ENCODE results near the gene PAK5. TPM values are rescaled to one million over a fixed set of nuclear protein-coding genes. Genes with fewer than 3 reads are reported as not detected.

Gene PAK5
- polyA plus RNA-seq, 1 of the 3 experiments (the other 2 are of a cell fraction): 0.03 TPM

GRCh38 chr20:9498322-9498721 lies 340.6 kb downstream of the PAK5 start (continued):
- TF ChIP-seq ZBTB33 (IDR thresholded peaks at IDR 0.05; ENCODE audit: borderline replicate concordance, low read depth) (no peak), NRF1 (IDR thresholded peaks at IDR 0.05; ENCODE audit: low read depth, low read length) (no peak), CTCF (IDR thresholded peaks at IDR 0.05) (no peak), POLR2AphosphoS5 (IDR thresholded peaks at IDR 0.05; ENCODE audit: low read depth, low read length) (no peak), YY1 (IDR thresholded peaks at IDR 0.05; ENCODE audit: low read depth) (no peak), JUND (IDR thresholded peaks at IDR 0.05) (no peak), RFX5 (IDR thresholded peaks at IDR 0.05; ENCODE audit: low read length) (no peak)

GRCh38 chr20:9496155-9496554 lies 342.7 kb downstream of the PAK5 start:
- Histone ChIP-seq H3K9ac (no peak overlapping the region), H3K79me2 (ENCODE audit: insufficient read depth) (no peaks in the 10 kb centered on the region), H3K4me1 (ENCODE audit: control insufficient read depth in 1 of 2, insufficient read depth in 2 of 2, low read depth in 1 of 2, low read length in 1 of 2) (peaks cover 3 to 23% of the 10 kb centered on the region in 2 experiments; a peak in 3 of 4 replicates), H3K27ac (ENCODE audit: low read depth in 2 of 2, low read length in 1 of 2) (no peak overlapping the region), H3K9me3 (no peaks in the 10 kb centered on the region), H3K27me3 (ENCODE audit: insufficient read depth) (no peaks in the 10 kb centered on the region), H4K20me1 (ENCODE audit: insufficient read depth) (no peaks in the 10 kb centered on the region), H3K9me2 (no peaks in the 10 kb centered on the region), H3K4me3 (ENCODE audit: low read depth in 2 of 2, low read length in 1 of 2) (no peak overlapping the region), H3K36me3 (replicated peaks in 1 of 2; ENCODE audit: control insufficient read depth in 1 of 2, insufficient read depth in 2 of 2, low read length in 1 of 2) (no peaks in the 10 kb centered on the region), H2AFZ (ENCODE audit: low read depth) (no peak overlapping the region), H3K4me2 (no peak overlapping the region), H3F3A (replicated peaks; ENCODE audit: insufficient read depth) (peaks cover 11% of the 10 kb centered on the region)
- CTCF ChIA-PET: no interaction called here
- DNase-seq: no peak
- POLR2A ChIA-PET: interaction anchor here (1.6 kb wide), 1 partner anchor 19 kb away, joined by 3 read pairs; no protein-coding TSS in a partner anchor
- TF ChIP-seq EZH2phosphoT487 (IDR thresholded peaks at IDR 0.05; ENCODE audit: borderline replicate concordance, low read depth): no peak
- no peak for TF ChIP-seq MAX (IDR thresholded peaks at IDR 0.05; ENCODE audit: low read depth)
- TF ChIP-seq CHD2 (IDR thresholded peaks at IDR 0.05; ENCODE audit: low read length, partially characterized antibody): no peak
- no peak for TF ChIP-seq RXRA (IDR thresholded peaks at IDR 0.05; ENCODE audit: borderline replicate concordance, low read depth)
- TF ChIP-seq FOXJ3 (CRISPR knock-in tag; IDR thresholded peaks at IDR 0.05): no peak
- no peak for TF ChIP-seq IRF3 (IDR thresholded peaks at IDR 0.05; ENCODE audit: low read depth, low read length)
- no peak for TF ChIP-seq GABPA (IDR thresholded peaks at IDR 0.05; ENCODE audit: low read depth)
- TF ChIP-seq TAF1 (IDR thresholded peaks at IDR 0.05; ENCODE audit: borderline replicate concordance, low read depth, low read length): no peak
- no peak for TF ChIP-seq NRF1 (IDR thresholded peaks at IDR 0.05; ENCODE audit: low read depth, low read length)
- no peak for TF ChIP-seq ZBTB33 (IDR thresholded peaks at IDR 0.05; ENCODE audit: borderline replicate concordance, low read depth)
- no peak for TF ChIP-seq TCF12 (IDR thresholded peaks at IDR 0.05)
- no peak for TF ChIP-seq MEF2A (IDR thresholded peaks at IDR 0.05; ENCODE audit: borderline replicate concordance, low read depth)
- TF ChIP-seq FOSL2 (IDR thresholded peaks at IDR 0.05; ENCODE audit: borderline replicate concordance, low read depth): no peak
- TF ChIP-seq RCOR1 (IDR thresholded peaks at IDR 0.05; ENCODE audit: low read length): no peak
- TF ChIP-seq REST (IDR thresholded peaks at IDR 0.05; ENCODE audit: low read depth, low read length): no peak
- WGBS (ENCODE audit: low lambda C conversion rate): 82% methylated on average over 3 of the region's 3 CpGs

Data from SK-N-SH (cell line).